Fibroblast of the aortic adventitia (primary cell): Measurements from ENCODE around the gene LAMA3. TPM values are rescaled to one million over a fixed set of nuclear protein-coding genes. Genes with fewer than 3 reads are reported as not detected.

Source experiments
- DNase-seq: peaks from one replicate; pipeline ENCODE4 v3.0.0-alpha.2; 2010; ENCODE audit warnings: low read depth
- H3K4me3 ChIP-seq: 2 replicates; pipeline ENCODE4 v1.5.1; 2011; ENCODE audit warnings: low read depth, mild to moderate bottlenecking, control low read depth, low read length, moderate library complexity
- total RNA-seq: library from RNA; depleted of rRNA; stranded (reverse); fragments of >200 nt; gene quantifications from 2 replicates; pipeline ENCODE4 v1.2.3, GENCODE V29; 2012; ENCODE audit warnings: low replicate concordance
- TF ChIP-seq, protein P1 (sequence below): IDR thresholded peaks from 2 replicates; pipeline ENCODE4 v1.5.1; 2011; ENCODE audit warnings: mild to moderate bottlenecking, low read length, control low read depth, inconsistent platforms; ENCODE audit not compliant: insufficient read depth

The LAMA3 gene
- total RNA-seq, 1 donor, result 15.7 TPM

DNA sequence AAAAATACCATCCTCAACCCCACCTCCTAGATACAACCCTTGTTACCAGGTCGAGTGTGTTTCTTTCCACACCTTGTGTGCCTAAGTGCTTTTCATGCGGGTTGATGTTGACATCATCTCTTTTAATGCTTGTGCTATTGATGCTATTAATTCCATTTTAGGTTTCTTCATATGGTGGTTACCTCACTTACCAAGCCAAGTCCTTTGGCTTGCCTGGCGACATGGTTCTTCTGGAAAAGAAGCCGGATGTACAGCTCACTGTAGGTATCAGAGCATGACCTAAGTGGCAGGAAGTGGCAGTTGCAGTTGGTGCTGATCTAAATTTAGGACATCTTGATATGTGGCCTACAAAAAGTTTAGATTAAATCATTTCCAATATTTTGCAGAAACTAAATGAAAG is 175.4 kb downstream of the LAMA3 start:
- DNase-seq, result no peak
- H3K4me3 ChIP-seq, result no peak overlapping the region

DNA sequence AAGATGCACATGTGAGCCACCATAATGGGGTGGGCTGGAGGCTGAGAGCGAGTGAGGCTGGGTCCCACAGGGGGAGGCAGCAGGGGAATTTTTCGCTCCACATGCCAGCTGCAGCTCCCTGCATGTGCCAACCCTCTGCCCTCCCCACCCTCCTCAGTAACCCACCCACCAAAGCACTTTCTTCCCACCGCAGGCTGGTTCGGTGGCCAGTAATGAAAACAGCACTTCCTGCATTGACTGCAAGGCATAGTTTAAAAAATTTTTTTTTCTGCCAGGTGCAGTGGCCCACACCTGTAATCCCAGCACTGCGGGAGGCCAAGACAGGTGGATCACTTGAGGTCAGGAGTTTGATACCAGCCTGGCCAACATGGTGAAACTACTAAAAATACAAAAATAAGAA is 177.8 kb downstream of the LAMA3 start:
- TF ChIP-seq, protein P1, sequence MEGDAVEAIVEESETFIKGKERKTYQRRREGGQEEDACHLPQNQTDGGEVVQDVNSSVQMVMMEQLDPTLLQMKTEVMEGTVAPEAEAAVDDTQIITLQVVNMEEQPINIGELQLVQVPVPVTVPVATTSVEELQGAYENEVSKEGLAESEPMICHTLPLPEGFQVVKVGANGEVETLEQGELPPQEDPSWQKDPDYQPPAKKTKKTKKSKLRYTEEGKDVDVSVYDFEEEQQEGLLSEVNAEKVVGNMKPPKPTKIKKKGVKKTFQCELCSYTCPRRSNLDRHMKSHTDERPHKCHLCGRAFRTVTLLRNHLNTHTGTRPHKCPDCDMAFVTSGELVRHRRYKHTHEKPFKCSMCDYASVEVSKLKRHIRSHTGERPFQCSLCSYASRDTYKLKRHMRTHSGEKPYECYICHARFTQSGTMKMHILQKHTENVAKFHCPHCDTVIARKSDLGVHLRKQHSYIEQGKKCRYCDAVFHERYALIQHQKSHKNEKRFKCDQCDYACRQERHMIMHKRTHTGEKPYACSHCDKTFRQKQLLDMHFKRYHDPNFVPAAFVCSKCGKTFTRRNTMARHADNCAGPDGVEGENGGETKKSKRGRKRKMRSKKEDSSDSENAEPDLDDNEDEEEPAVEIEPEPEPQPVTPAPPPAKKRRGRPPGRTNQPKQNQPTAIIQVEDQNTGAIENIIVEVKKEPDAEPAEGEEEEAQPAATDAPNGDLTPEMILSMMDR, result no peak
- no peak for DNase-seq
- no peak overlapping the region for H3K4me3 ChIP-seq

More for the DNA sequence above, 175.4 kb downstream of the LAMA3 start:
- TF ChIP-seq, protein P1, result no peak

DNA sequence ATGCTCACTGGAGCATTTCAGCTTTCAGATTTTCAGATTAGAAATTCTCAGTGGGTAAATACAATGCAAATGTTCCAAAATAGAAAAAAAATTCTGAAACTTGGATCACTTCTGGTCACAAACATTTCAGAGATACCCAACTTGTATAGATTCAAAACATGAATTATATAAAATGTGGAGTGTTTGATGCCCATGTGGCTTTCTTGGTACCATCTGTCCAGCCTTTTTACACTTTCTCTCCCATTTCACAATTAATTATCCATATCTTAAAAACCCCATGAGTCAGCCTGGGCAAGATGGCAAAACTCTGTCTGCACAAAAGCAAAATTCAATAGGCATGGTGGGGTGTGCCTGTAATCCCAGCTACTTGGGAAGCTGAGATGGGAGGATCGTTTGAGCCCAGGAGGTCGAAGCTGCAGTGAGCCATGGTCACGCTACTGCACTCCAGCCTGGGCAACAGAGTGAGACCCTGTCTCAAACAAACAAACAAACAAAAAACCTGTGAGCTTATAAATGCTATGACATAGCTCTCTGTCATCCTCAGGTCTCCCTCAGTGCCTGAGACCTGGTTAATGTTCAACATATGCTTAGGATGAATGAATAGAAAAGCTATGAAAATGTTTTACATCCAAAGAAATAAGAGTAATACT is 179.0 kb downstream of the LAMA3 start:
- TF ChIP-seq, protein P1, result no peak
- no peak for DNase-seq
- no peak overlapping the region for H3K4me3 ChIP-seq

DNA sequence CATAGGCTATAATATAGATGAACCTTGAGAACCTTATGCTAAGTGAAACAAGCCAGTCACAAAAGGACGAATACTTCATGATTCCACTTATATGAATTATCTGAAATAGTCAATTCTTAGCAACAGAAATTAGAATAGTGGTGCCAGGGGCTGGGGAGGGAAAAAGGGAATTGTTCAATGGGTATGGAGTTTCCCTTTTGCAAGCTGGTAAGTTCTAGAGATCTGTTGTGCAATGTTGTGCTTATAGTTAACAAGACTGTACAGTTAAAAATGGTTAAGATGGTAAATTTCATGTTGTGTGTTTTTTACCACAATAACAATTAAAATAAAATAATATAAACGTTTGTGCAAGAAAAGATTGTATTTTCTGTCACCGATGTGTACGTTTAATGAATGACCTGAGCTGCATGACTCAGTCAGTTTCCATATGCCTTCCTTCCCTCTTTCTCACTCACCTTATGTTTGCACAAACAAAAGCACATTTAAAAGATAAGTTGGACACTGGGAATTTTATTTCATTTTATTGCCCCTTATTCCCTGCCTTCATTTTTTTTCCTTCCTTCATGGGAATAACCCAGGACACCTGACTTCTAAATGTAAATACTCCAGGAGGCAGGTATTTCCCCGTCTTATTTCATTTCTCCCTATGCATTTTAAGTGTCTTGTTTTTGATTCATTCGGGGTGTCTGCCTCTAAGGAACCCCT is 181.6 kb downstream of the LAMA3 start:
- TF ChIP-seq, protein P1, result no peak
- no peak overlapping the region for H3K4me3 ChIP-seq
- DNase-seq, result no peak

DNA sequence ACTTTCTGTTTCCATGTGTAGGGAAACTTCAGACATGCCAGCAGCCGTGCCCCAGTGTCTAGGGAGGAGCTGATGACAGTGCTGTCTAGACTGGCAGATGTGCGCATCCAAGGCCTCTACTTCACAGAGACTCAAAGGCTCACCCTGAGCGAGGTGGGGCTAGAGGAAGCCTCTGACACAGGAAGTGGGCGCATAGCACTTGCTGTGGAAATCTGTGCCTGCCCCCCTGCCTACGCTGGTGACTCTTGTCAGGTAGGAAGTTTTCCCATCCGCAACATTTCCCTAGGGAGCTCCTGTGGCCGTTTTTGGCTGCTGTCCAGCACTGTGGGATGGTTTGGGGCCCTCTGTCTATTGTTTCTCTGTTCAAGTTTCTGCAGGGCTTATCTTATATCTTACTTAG is 182.2 kb downstream of the LAMA3 start:
- TF ChIP-seq, protein P1, result no peak
- DNase-seq, result no peak
- H3K4me3 ChIP-seq, result no peak overlapping the region

DNA sequence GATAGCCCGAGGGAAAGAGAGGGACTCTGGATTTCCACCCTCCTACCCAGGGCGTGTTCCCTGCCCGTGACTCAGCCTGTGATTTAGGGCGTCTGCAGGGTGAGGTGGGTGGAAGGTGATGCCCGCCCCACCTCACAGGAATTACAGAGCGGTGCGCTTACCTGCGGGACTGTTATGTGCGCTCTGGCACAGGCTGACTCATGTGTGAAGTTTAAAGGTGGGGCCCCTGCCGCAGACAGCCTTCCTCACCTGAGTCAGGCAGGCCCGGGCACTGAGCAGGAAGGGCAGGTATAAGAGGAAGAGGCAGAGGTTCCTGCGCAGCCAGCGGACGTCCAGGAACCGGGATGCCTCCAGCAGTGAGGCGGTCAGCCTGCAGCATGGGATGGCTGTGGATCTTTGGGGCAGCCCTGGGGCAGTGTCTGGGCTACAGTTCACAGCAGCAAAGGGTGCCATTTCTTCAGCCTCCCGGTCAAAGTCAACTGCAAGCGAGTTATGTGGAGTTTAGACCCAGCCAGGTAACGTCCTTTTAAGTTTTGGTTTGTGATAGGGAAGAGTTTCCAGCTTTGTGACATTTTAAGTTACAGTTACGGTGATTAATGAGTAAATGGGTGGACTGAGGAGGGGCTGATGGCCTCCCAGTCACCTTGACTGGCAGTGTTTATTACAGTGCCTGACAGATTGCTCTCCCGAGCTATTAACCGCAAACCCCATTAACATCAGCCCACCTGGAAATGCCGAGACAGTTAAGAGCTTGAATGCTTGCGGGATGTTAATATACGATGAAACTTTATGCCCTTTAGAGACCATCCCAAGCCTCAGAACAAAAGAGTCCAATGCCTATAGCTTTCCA is 183.7 kb downstream of the LAMA3 start:
- no peak overlapping the region for H3K4me3 ChIP-seq
- no peak for DNase-seq
- TF ChIP-seq, protein P1, result no peak
